Smooth muscle cell of bladder (primary cell): ENCODE data around the gene ECEL1. TPM values are rescaled to one million over a fixed set of nuclear protein-coding genes. Genes with fewer than 3 reads are reported as not detected.

ENCODE experiments used
- total RNA-seq: library from RNA; depleted of rRNA; stranded (reverse); fragments of >200 nt; gene quantifications from 2 replicates; pipeline ENCODE4 v1.2.3, GENCODE V29; 2014

The ECEL1 gene, protein sequence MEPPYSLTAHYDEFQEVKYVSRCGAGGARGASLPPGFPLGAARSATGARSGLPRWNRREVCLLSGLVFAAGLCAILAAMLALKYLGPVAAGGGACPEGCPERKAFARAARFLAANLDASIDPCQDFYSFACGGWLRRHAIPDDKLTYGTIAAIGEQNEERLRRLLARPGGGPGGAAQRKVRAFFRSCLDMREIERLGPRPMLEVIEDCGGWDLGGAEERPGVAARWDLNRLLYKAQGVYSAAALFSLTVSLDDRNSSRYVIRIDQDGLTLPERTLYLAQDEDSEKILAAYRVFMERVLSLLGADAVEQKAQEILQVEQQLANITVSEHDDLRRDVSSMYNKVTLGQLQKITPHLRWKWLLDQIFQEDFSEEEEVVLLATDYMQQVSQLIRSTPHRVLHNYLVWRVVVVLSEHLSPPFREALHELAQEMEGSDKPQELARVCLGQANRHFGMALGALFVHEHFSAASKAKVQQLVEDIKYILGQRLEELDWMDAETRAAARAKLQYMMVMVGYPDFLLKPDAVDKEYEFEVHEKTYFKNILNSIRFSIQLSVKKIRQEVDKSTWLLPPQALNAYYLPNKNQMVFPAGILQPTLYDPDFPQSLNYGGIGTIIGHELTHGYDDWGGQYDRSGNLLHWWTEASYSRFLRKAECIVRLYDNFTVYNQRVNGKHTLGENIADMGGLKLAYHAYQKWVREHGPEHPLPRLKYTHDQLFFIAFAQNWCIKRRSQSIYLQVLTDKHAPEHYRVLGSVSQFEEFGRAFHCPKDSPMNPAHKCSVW
- not detected in 2 replicates for total RNA-seq

DNA sequence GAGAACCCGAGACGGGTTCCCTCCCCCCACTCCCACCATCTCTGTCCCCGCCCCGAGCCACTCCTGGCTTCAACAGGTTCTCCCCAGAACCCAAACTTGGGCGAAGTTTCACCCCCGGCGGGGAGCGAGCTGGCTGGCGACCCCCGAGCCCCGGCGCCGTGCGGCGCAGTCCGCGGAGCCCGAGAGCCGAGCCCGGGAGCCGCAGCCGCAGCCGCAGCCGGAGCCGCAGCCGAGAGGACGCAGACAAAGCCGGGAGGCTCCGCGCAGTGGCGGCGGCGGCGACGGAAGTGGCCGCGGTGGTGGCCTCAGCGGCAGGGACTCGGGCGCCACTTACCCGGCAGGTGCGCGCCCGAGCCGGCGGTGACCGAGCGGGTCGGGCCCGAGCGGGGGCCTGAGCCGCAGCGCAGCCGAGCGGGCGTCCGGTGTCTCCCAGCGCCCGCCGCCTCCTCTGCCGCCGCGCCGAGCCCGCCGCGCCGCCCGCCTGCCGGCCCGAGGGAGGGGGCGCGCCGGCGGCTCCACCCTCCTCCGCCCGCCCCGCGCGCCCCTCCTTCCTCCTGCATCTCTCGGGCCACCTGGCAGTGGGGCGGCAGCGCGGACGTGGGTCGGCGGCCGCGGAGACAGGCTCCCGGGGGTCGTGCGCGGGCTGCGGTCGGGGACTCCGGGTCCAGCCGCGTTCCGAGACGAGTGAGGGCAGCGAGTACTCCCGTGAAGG, at the start of gene ECEL1:
ECEL1 (minus strand) TSS at position 450 of the 712 bp plus-strand sequence. CDS start 1,181 bp downstream, outside the sequence.

DNA sequence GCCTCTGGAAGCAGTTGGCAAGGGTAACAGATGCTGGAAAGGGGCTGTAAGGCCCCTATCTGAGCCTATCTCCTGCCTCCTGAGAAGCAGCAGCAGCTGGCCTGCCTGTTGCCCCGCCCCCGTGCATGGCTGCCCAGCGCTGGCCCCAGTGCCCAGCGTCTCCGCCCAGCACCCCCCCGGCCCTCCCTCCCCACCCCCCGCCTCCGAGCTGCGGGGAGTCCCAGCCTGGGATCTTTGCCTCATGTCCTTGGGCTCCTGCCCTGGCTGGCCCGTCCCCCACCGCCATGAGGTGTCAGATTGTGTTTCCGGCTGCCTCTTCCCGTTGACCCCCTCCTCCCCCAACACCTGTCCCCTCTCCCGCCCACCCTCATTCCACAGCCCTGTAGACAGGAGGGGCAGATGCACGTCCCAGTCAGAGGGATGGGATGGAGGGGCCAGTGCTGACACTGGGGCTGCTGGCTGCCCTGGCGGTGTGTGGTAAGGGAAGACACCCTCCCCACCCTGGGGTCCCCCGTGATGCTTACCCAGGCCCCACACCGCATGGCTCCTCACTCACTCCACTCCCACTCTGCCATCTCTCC, 38.2 kb upstream of the ECEL1 start, which contains the start of gene CHRND:
CHRND (plus strand) TSS at position 370 of the 581 bp plus-strand sequence; CDS start at position 426, 56 bp downstream.

DNA sequence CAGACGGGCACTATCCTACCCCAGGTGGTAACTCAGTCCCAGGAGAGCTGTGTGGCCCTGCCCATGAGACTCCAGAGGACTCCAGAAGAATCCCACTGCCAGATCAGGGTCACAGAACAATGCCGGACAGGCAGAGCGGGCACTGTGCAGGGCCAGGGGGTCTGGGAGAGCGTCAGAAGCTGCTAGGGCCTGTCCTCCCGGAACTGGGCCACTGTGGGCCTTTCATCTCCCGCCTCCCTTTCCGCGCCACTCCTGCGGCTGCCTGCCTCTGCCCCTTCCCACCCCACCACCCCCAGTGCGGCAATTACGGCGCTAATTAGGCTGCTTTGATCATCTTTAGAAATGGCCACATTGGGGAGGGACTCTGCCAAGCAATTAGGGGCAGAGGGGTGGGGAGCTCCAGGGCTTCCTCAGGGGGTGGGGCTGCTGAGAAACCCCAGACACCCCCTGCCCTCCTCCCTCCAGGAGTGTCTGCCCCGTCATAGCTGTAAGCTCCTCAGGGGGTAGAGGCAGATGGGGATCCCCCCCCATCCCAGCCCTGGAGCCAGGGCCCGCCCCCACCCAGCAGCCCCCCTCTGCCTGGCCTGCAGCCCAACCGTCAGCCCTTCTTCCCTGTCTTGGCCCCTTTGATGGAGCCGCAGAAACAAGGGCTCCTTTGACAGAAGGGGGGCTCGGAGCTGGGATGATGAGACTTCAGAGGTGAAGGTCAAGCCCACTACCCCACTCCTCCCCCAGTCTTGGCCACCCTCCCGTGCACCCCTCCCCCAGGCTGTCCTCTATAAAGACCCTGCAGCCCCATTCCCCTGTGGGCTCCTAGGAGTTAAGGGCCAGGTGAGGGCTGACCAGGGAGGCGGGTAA, 32.2 kb upstream of the ECEL1 start, which contains the start of gene PRSS56:
PRSS56 (plus strand) TSS at position 808 of the 858 bp plus-strand sequence. CDS start 211 bp downstream, outside the sequence.

DNA sequence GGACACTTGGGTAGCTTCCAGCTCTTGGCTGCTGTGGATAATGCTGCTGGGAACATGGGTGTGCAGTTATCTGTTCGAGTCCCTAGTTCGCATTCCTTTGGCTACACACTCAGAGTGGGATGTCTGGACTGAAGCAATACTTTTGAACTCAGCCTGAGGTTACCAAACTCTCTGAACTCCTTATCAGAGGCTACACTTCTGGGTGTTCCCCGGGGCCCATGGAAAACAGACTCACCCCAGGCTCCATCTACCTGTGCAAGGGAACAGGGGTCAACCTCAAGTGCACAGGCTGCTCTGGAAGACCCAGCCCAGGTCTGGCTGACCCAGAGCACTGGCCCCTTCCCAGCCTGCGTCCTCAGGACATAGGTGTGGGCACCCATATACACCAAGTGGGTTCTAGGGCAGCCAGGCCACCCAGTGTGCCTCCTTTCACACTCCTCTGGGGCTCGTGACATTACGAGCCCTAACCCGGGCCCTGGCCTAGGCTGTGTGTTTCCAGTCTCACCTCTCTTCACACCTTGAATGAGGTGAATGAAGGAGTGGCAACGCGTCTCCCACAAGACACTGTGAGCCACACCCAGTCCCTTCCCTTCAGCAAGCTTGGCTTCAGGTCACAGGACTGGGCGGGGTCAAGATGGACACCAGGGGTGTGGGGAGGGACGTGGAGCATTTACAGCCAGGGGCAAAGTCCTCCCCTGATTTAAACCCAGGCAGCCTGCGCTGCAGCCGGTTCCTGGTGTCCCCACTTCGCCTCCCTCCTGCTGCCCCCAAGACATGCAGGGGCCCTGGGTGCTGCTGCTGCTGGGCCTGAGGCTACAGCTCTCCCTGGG, 32.0 kb downstream of the ECEL1 start, which contains the start of gene ALPI:
ALPI (plus strand) TSS at position 728 of the 830 bp plus-strand sequence; CDS start at position 775, 47 bp downstream.

Other genes with a start within 250 kb of the ECEL1 start
- gene ALPP, start 109.1 kb downstream of the ECEL1 start, total RNA-seq, result not detected in 2 replicates
- gene ALPG, start 81.0 kb downstream of the ECEL1 start, total RNA-seq, result not detected in 2 replicates
- gene ALPI, start 31.7 kb downstream of the ECEL1 start, total RNA-seq, result not detected in 2 replicates
- not detected in 2 replicates for gene PRSS56, start 32.6 kb upstream of the ECEL1 start, total RNA-seq
- not detected in 2 replicates for gene CHRND, start 38.3 kb upstream of the ECEL1 start, total RNA-seq
- gene CHRNG, start 51.9 kb upstream of the ECEL1 start, total RNA-seq, result not detected in 2 replicates
- gene TIGD1, start 62.7 kb upstream of the ECEL1 start, total RNA-seq, result 1.1 and 1.8 TPM in 2 replicates
- 101 and 137 TPM in 2 replicates for gene EIF4E2, start 62.9 kb upstream of the ECEL1 start, total RNA-seq
- gene EFHD1, start 145.8 kb upstream of the ECEL1 start, total RNA-seq, result not detected in 2 replicates
- gene GIGYF2, start 209.5 kb upstream of the ECEL1 start, total RNA-seq, result 43.9 and 55.8 TPM in 2 replicates